Stomach (tissue), 9 donors: ENCODE data around the gene NFATC2IP. TPM values are rescaled to one million over a fixed set of nuclear protein-coding genes. Genes with fewer than 3 reads are reported as not detected.
A peak's percentile ranks its signal among the peaks of the same experiment; 100 is the strongest.
"Not testable (repeated sequence)": the region's sequence is repeated elsewhere in the genome, so short reads cannot be mapped to it uniquely, and the experiment has no call there.

ENCODE experiments used
- DNase-seq, 2 donors: peaks; one replicate each; pipeline versions ENCODE4 v3.0.0 to v3.0.0-alpha.2; 2013 to 2019
- H3K27ac ChIP-seq, 5 donors: fragments of 200-600 bp in 4 of 5; sonication (generic) in 4 of 5; one replicate each; pipeline ENCODE4 v1.5.1; 2013 to 2019; ENCODE audit warnings: mild to moderate bottlenecking in 1 of 5, moderate library complexity in 1 of 5
- H3K27me3 ChIP-seq, 3 donors: fragments of 200-600 bp; sonication (generic); one replicate each; pipeline ENCODE4 v1.5.1; 2017 to 2019; ENCODE audit warnings: mixed run types in 1 of 3
- H3K36me3 ChIP-seq, 4 donors: fragments of 200-600 bp; sonication (generic); 1 replicate in 3 of 4; 2 replicates in 1 of 4; pipeline ENCODE4 v1.5.1; 2016 to 2019
- H3K4me1 ChIP-seq, 4 donors: fragments of 200-600 bp; sonication (generic); one replicate each; pipeline ENCODE4 v1.5.1; 2016 to 2019
- H3K4me3 ChIP-seq, 4 donors: fragments of 200-600 bp; sonication (generic) in 3 of 4; one replicate each; pipeline ENCODE4 v1.5.1; 2016 to 2019; ENCODE audit warnings: mild to moderate bottlenecking in 1 of 4
- H3K9me3 ChIP-seq, 4 donors: fragments of 200-600 bp; sonication (generic); one replicate each; pipeline ENCODE4 v1.5.1; 2016 to 2019
- CTCF ChIP-seq, 7 experiments: fragments of 450-650 bp in 4 of 7; fragments of 200-600 bp in 3 of 7; sonication (generic) in 3 of 7; IDR thresholded peaks; one replicate each; pipeline ENCODE4 v1.5.1; 2016 to 2019; ENCODE audit warnings: antibody characterized with exemption in 7 of 7, control low read depth in 2 of 7, mild to moderate bottlenecking in 1 of 7
- EP300 ChIP-seq: sonication (generic); formaldehyde crosslinking; IDR thresholded peaks from one replicate; pipeline ENCODE4 v1.6.1; 2017; ENCODE audit warnings: antibody characterized with exemption
- POLR2A ChIP-seq, 4 donors: fragments of 450-650 bp; IDR thresholded peaks; one replicate each; pipeline ENCODE4 v1.6.1; 2016; ENCODE audit warnings: antibody characterized with exemption in 4 of 4, control low read depth in 2 of 4, mild to moderate bottlenecking in 1 of 4, moderate library complexity in 1 of 4
- POLR2AphosphoS5 ChIP-seq, 3 donors: sonication (generic); formaldehyde crosslinking; IDR thresholded peaks; one replicate each; pipeline ENCODE4 v1.6.1; 2016; ENCODE audit warnings: antibody characterized with exemption in 3 of 3
- WGBS, 5 donors: extraction: QIAGEN DNeasy Blood & Tissue Kit in 3 of 5; methylation state at CpG; one replicate each; pipeline versions ENCODE4 v1.1.5 to v1.1.7; 2013 to 2018; 5-methylcytosine and 5-hydroxymethylcytosine counted together
- intact Hi-C: fragments of 100-400 bp; cut with DNase I; formaldehyde crosslinking; loops from one replicate; pipeline ENCODE4 v1.15.1; 2023; ENCODE audit warnings: low total_unique reads
- polyA plus RNA-seq, 3 donors: library from polyadenylated mRNA; stranded (reverse); fragments of 200-250 nt; gene quantifications; one replicate each; pipeline ENCODE4 v1.2.3, GENCODE V29; 2013
- total RNA-seq, 5 donors: library from RNA; depleted of rRNA; stranded (reverse); fragments of >200 nt; gene quantifications; one replicate each; pipeline versions ENCODE4 v1.1.0 to v1.2.3, GENCODE V29; 2014 to 2016
- donor health status: healthy with polysubstance abuse.
- donor health status: Bipolar disorder and iron deficiency.
- donor health status: healthy.

Gene NFATC2IP
- total and polyA plus RNA-seq, 8 donors, result 10.4 to 265 (median 31.7) TPM

- WGBS, 5 donors, result 65 to 76% (median 72%) methylated on average over 4 of the region's 4 CpGs
- Histone ChIP-seq H3K27me3 (no peaks in the 10 kb centered on the region), H3K9me3 (no peaks in the 10 kb centered on the region), H3K27ac (no peak overlapping the region), H3K36me3 (no peaks in the 10 kb centered on the region), H3K4me1 (no peaks in the 10 kb centered on the region), H3K4me3 (no peak overlapping the region)
- intact Hi-C loops, result no loop called here
- no peak for TF ChIP-seq EP300
- no peak for TF ChIP-seq POLR2A (IDR thresholded peaks at IDR 0.05)
- no peak for TF ChIP-seq CTCF (IDR thresholded peaks at IDR 0.05)
- DNase-seq, result no peak
These were observed 48.8 kb downstream of the NFATC2IP start for GRCh38 chr16:28999577-28999976.

GRCh38 chr16:29000019-29000418 lies 49.3 kb downstream of the NFATC2IP start:
- no peaks in the 10 kb centered on the region for H3K27me3 ChIP-seq
- DNase-seq, result no peak
- H3K9me3 ChIP-seq, result no peaks in the 10 kb centered on the region
- TF ChIP-seq CTCF (IDR thresholded peaks at IDR 0.05) (no peak), EP300 (no peak), POLR2A (IDR thresholded peaks at IDR 0.05) (no peak), POLR2AphosphoS5 (IDR thresholded peaks at IDR 0.05) (no peak)
- intact Hi-C loops, result no loop called here
- H3K36me3 ChIP-seq, result no peaks in the 10 kb centered on the region
- 81 to 86% (median 85%) methylated on average over 2 of the region's 2 CpGs for WGBS, 5 donors
- no peak overlapping the region for H3K4me3 ChIP-seq
- no peak overlapping the region for H3K27ac ChIP-seq
- H3K4me1 ChIP-seq, result no peaks in the 10 kb centered on the region

- 69 to 79% (median 70%) methylated on average over 9 of the region's 9 CpGs for WGBS, 5 donors
- intact Hi-C loops, result not testable (repeated sequence)
These were observed 53.9 kb downstream of the NFATC2IP start for GRCh38 chr16:29004496-29005139.

GRCh38 chr16:29007730-29008593 lies 57.2 kb downstream of the NFATC2IP start:
- DNase-seq, result peak in 1 of 2 donors; percentile 31
- H3K27ac ChIP-seq, result no peak overlapping the region
- H3K4me1 ChIP-seq, result no peaks in the 10 kb centered on the region
- no peak overlapping the region for H3K4me3 ChIP-seq
- no peaks in the 10 kb centered on the region for H3K9me3 ChIP-seq
- 58 to 70% (median 64%) methylated on average over 9 to 10 of the region's 10 CpGs for WGBS, 5 donors
- H3K27me3 ChIP-seq, result no peaks in the 10 kb centered on the region
- TF ChIP-seq POLR2AphosphoS5 (IDR thresholded peaks at IDR 0.05) (no peak), EP300 (no peak)
- intact Hi-C loops, result no loop called here
- H3K36me3 ChIP-seq, result no peaks in the 10 kb centered on the region

More at GRCh38 chr16:29004496-29005139, 53.9 kb downstream of the NFATC2IP start:
- not testable (repeated sequence) for H3K4me3 ChIP-seq, H3K27ac ChIP-seq, H3K9me3 ChIP-seq, H3K27me3 ChIP-seq, H3K36me3 ChIP-seq, H3K4me1 ChIP-seq, DNase-seq

GRCh38 chr16:29009050-29009837 lies 58.5 kb downstream of the NFATC2IP start:
- no peaks in the 10 kb centered on the region for H3K36me3 ChIP-seq
- H3K4me3 ChIP-seq, result no peak overlapping the region
- H3K27ac ChIP-seq, result peak overlapping the region in 1 of 5 donors; percentile 6
- no peaks in the 10 kb centered on the region for H3K27me3 ChIP-seq
- intact Hi-C loops, result no loop called here
- TF ChIP-seq POLR2AphosphoS5 (IDR thresholded peaks at IDR 0.05) (no peak), POLR2A (IDR thresholded peaks at IDR 0.05) (no peak), CTCF (IDR thresholded peaks at IDR 0.05) (no peak), EP300 (no peak)
- H3K4me1 ChIP-seq, result no peaks in the 10 kb centered on the region
- DNase-seq, result no peak
- WGBS, 5 donors, result 46 to 69% (median 64%) methylated on average over 12 to 14 of the region's 14 CpGs
- no peaks in the 10 kb centered on the region for H3K9me3 ChIP-seq
